T-helper 1 cell (primary cell): Measurements from ENCODE around the gene DICER1.

Source experiments
- DNase-seq, 5 donors: peaks; one replicate each; pipeline ENCODE4 v3.0.0-alpha.2; 2012 to 2020

Gene DICER1

DNA sequence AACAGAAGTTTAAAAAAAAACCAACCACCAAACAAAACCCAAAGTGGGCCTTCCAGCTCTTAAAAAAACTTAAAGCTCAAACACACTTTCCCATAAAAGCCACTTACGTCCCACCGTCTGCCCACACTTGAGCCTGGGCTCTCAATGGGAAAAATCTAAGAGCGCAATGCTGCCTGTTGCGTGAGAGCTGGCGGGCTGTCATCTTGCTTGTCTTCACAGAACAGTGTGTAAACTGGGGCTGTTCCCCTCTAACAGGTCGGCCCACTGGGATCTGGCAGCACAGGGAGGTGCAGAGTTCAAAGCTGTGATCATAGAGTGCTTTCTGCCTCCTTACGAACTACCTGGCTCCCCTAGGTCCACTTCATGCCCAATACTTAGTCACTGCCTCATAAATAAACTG lies 80.0 kb downstream of the DICER1 start:
- no peak for DNase-seq

GRCh38 chr14:95075789-95076188 lies 81.5 kb downstream of the DICER1 start:
- DNase-seq, result no peak

DNA sequence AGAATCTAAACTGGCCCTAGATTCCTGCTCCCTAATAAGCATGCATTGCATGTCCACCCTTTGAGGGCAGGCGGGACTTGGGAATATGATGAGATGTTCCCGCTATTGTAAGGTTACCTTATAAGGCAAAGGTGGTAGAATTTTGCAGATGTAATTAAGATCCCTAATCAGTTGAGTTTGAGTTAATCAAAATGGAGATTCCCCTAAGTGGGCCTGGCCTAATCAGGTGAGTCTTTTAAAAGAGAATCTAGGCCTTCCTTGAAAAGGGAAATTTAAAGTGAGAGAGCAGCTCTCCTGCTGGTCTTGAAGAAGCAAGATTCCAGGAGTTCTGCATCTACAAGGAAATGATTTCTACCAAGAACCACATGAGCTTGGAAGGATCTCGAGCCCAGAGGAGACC lies 83.4 kb downstream of the DICER1 start:
- DNase-seq, result no peak

DNA sequence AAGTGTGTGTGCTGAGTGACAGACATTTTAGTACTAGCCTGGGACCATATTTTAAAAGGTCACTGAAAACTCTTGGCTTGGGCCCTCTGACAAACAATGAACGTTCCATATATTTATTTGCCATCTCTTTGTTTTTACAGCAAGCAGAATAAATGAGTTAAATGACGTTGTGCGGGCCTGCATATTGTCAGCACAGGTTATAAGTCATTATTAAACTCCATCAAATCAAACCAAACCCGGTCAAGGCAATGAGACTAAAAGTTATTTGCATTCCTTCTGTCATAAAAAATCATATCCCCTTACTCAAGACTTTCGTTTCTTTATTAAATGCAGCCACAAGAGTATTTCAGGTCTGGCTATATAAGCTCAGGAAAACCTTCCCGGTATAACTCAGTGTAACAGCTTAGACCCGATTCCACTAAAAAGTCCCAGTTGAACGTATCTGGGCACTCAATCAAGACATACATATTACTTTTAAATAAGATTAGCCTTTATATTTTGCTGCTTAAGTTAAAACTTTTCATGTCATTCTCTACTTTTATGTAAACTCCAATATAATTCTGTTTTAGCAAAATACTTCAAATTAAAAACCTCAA lies 84.9 kb downstream of the DICER1 start:
- DNase-seq, result no peak

GRCh38 chr14:95071649-95072280 lies 85.6 kb downstream of the DICER1 start:
- DNase-seq, result no peak

GRCh38 chr14:95070748-95071435 lies 86.4 kb downstream of the DICER1 start:
- no peak for DNase-seq

GRCh38 chr14:95069547-95069946 lies 87.8 kb downstream of the DICER1 start:
- DNase-seq, result no peak

DNA sequence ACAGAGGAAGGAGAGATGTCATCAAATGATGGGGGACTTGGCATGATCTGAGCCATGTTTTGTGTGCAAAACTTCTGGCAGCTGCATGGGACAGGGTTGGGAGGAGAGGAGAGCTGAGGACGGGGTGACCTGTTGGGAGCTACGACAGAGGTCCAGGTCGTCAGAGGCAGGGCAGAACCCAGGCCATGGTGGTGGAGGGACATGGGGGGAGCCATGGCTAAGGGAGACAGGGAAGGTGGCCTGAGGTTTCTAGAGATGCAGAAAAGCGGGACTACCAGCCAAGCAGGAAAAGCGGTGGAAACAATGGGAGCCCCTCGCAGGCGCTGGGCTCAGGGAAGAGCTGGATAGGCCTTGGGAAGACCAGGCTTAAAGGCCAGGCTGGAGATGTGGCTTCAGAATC lies 88.3 kb downstream of the DICER1 start:
- DNase-seq, result no peak

DNA sequence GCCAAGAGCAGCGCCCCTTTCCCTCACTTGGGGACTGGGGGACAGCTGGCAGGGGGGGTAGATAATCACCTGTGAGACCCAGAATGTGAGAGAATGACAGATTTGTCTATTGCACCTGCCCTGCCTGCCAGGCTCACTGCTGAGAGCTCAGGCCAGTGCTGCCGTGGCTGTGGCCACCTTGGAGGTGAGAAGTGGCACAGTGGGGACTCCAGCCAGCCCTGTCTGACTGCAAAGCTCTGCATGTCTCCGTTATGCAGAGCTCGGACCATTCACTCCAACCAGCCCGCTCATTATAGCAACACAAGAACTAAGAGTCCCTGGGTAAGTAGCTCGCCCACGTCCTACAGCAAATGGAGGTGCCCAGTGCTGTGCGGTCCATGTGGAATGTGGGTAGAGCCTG lies 88.8 kb downstream of the DICER1 start:
- DNase-seq, result no peak

DNA sequence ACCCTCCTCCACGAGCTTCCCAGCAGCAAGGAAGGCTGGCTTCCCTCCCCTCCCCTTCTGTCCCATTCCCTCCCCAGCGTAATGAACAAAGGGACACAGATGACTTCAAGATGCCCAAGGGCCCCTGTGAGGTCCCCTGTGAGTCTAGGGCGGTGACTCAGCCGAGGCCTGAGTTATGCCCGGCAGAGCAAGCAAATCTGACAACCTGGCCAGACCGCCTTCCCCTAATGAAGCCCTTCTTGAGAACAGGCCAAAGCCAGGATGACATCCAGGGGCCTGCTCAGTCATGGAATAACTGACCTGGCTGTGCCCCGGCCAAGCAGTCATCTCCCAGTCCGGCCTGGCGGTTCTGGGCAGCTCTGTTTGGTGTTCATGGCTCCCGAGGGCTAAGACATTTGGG lies 89.2 kb downstream of the DICER1 start:
- no peak for DNase-seq

DNA sequence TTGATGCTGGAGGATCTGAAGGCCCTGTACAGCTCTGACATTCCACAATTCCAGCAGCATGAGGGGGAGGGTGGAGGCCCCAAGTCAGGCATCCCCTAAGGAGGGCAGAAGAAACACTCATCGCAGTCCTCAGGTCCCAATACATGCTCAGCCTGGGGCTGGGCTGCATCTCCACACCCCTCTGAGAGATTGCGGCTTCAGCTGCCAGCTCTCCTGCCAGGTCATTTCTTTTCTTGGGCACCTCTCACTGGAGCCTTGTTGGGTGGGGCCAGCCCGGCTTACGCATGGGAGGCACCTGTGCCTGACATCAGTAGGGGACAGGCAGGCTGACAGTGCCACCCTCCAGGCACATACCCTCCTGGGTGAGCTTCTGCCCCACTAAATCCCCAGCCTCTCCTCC lies 89.8 kb downstream of the DICER1 start:
- DNase-seq, result no peak

- no peak for DNase-seq
Observed at GRCh38 chr14:95066427-95066986, 90.8 kb downstream of the DICER1 start.

DNA sequence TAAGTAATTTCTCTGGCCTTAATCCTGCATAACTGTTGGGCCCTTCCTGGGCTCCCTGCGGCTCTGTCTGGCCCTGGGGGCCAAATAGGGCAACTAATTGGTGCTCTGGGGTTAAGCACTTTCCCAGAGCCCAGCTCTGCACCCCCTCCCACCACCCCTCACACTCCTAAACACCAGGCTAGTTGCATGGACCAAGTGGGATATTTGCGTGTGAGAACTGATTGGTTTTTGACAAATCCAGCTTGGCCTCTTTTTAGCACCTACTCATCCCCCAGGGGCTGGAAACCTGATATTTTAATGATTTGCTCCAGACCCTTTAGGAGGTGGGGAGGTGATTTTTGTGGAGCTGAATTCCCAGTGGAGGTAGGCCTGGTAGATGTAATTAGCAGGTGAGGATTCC lies 91.9 kb downstream of the DICER1 start:
- no peak for DNase-seq

- DNase-seq, result no peak
Observed at GRCh38 chr14:95064734-95065133, 92.6 kb downstream of the DICER1 start.

DNA sequence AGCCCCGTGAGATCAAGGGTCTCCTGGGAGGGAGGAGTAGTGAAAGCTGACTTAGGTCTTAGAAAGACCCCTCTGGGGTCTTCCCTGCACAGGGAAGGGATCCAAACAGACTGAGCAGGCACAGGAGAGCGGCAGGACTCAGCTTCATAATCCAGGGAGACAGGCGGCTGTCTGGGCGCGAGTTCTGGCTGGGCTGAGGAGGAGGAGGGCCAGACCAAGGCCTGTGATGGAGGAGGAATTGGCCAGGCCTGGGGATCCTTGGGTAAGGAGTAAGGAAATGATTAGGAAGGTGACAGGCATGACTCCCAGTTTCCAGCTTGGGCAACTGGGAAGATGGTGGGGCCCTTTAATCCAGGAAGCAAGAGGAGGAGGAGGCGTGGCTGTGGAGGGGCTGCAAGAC lies 93.1 kb downstream of the DICER1 start:
- no peak for DNase-seq

DNA sequence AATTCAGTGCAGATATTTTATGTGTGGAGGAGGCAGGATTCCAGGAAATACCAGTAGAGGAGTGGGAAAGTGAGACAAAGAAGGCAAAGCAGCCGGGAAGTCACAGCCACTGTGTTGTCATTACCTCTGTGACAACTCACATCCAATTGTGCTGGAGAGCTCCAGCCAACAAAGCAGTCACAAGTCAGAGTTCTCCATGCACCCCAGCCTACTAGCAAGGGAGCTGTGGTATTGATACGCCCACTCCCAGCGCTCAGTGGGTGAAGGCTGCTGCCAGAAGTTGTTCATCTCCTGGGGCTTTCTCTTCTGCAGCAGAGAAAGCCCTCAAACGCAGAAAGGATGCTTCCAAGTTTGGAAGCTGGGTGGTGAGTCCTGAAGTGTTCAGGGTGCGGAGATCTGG lies 93.9 kb downstream of the DICER1 start:
- DNase-seq, result no peak

GRCh38 chr14:95062946-95063345 lies 94.4 kb downstream of the DICER1 start:
- DNase-seq, result no peak

DNA sequence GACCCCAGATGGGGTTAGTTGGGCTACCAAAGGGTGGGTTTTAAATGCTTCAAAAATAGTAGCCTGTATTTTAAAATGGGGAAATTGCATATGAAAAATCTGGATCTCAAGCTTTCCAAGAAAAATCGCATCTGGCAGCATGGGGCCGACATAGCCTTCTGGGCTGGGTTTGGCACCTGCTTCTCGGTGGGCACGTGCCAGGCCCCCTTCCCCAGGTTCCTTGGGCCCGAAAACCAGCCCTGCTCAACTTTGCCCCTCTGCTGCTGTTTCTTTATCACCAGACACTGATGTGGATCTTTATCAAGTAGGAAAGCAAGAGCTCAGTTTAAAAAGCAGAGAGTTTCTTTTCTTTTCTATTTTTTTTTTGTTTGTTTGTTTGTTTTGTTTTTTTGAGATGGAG lies 95.1 kb downstream of the DICER1 start:
- DNase-seq, result no peak

DNA sequence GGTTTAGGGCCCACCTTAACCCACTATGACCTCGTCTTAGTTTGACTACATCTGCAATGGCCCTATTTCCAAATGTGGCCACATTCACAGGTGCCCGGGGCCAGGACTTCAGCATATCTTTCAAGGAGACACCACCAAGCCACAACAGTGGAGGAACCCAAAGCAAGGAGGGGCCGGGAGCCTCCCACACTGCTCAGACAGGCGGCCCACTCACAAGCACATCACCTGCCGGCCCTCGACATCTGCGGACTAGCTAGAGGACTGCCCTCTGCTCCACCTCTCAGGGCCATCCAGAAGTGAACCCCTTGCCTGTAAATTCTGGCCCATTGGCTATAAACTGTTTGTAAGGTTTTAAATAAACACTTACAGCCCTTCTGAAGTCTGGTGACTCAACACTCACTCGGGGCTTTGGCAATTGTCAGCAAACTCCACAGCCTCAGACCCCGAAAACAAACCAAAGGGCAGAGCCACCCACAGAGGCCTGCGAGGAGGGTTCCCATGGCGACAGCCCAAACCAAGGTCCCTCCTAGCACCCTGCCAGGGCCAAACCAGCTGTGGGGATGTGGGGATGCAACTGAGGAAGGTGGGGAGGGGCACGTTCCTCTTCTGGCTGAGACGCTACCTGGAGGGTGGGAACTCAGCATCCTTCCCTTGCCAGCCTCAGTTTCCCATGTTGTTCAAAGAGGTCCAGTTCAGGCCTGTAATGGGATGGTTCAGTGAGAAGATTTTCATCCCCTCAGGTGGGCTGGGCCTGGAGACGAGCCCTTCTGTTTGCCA lies 95.8 kb downstream of the DICER1 start:
- no peak for DNase-seq

DNA sequence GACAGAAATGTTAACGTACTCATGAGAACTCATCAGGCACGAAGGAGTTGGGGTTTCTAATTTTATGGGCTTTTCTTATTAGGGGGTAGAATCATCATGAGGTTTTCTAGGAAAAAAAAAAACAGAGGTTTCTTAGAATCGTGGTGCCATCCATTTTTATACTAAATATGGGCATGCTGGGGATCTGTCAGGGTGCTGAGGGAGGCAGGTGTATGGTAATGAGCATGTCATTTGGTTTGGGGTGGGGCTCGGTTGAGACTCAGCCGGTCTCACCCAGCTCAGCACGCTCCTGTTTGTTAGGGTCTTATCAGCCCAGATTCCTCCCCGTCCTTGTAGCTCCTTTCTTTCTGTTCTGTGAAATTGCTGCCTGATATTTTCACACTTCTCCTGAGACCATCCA lies 98.2 kb downstream of the DICER1 start:
- peak in 1 of 5 donors; percentile 24 for DNase-seq

GRCh38 chr14:95058491-95058890 lies 98.8 kb downstream of the DICER1 start:
- DNase-seq, result no peak

DNA sequence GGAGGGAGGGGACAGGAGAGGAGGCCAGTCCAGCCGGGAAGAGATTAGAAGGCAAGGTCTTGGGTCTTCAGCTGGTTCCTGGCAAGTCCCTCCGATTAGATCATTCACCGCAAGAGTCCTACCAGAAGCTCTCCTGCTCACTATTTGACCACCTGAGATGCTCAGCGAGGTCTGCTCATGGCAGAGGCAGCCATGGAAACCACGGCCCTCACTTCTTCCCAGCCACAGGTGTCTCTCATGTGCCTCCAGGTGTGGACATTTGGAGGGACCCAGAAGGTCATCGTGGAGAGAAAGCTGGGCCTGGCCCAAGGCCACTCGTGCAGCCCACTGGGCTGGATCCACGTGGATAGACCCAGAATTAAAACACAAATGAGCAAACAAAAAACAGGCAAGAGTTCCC lies 99.5 kb downstream of the DICER1 start:
- DNase-seq, result no peak

DNA sequence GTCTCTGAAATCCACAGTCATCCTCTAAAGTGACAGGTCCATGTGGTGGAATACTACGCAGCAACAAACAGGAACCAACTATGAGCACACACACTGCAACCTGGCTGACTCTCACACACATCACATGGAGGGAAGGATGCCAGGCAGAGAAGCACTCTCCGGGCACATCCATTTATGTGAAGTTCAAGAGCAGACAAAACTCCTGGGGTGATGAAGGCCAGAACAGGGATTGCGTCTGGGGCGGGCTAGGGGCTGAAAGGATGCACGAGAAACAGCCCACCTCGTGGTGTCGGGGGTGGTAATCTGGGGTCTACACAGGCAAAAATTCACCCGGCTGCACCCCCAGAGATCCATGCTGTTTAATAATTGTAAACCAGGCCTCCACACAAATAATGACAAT lies 100.2 kb downstream of the DICER1 start:
- no peak for DNase-seq
